Endothelial cell of umbilical vein (primary cell): ENCODE measurements around the gene GNA12. TPM values are rescaled to one million over a fixed set of nuclear protein-coding genes. Genes with fewer than 3 reads are reported as not detected.
A peak's percentile ranks its signal among the peaks of the same experiment; 100 is the strongest.

Experiments used
- BruUV-seq: library from RNA; stranded (reverse); fragments of 400-500 nt; replicated peaks from 2 replicates; lab custom pipeline; 2021; lab: Mats Ljungman, UMichigan
- CTCF ChIA-PET: fragments of 300-600, 350-600 bp; sonication (Branson Sonifier 250); formaldehyde crosslinking; loops from one replicate; lab custom pipeline; 2021; ENCODE audit warnings: antibody characterized with exemption, inconsistent platforms; lab: Charles Lee
- POLR2A ChIA-PET: fragments of 300-600, 350-600 bp; sonication (Branson Sonifier 250); formaldehyde crosslinking; loops from one replicate; lab custom pipeline; 2021; ENCODE audit warnings: antibody characterized with exemption, inconsistent platforms; lab: Charles Lee
- DNase-seq: peaks from one replicate; pipeline ENCODE4 v3.0.0-alpha.2; 2011; ENCODE audit warnings: low read depth, low spot score
- FAIRE-seq: peaks from 2 replicates; lab custom pipeline; 2011; peaks lifted over from hg19 to GRCh38; lab: Jason Lieb, UNC
- H2AFZ ChIP-seq: 2 replicates; pipeline ENCODE4 v1.6.0; 2012; ENCODE audit warnings: low read depth, low read length, control low read depth, inconsistent platforms
- H3K27ac ChIP-seq: 2 replicates; pipeline ENCODE4 v1.5.1; 2011; ENCODE audit warnings: low read depth, mild to moderate bottlenecking, control low read depth, low read length, moderate library complexity; ENCODE audit not compliant: insufficient read depth
- H3K27me3 ChIP-seq, 2 experiments: 2 replicates each; pipeline versions ENCODE4 v1.6.0 to v1.6.1; 2011; ENCODE audit warnings: low read length in 2 of 2, mixed read lengths in 1 of 2; ENCODE audit not compliant: control insufficient read depth in 2 of 2, insufficient read depth in 2 of 2
- H3K36me3 ChIP-seq, 2 experiments: 2 replicates in 1 of 2; 3 replicates in 1 of 2; pipeline ENCODE4 v1.5.1; 2011; ENCODE audit warnings: low read length in 2 of 2, mild to moderate bottlenecking in 1 of 2, moderate library complexity in 1 of 2; ENCODE audit not compliant: control insufficient read depth in 2 of 2, insufficient read depth in 2 of 2; ENCODE audit errors: extremely low read depth in 1 of 2
- H3K4me1 ChIP-seq: 3 replicates; pipeline ENCODE4 v1.5.1; 2011; ENCODE audit warnings: mild to moderate bottlenecking, low read length; ENCODE audit not compliant: control insufficient read depth, insufficient read depth; ENCODE audit errors: extremely low read depth
- H3K4me2 ChIP-seq: 2 replicates; pipeline ENCODE4 v1.6.1; 2011; ENCODE audit warnings: low read length, control low read depth, mixed read lengths; ENCODE audit not compliant: insufficient read depth
- H3K4me3 ChIP-seq, 3 experiments: fragments of 200-600 bp in 1 of 3; sonication (generic), shearing (Covaris generic) in 1 of 3; replicated peaks in 1 of 3; 2 replicates each; pipeline ENCODE4 v1.5.1; 2011 to 2016; ENCODE audit warnings: control low read depth in 3 of 3, low read length in 3 of 3, mild to moderate bottlenecking in 2 of 3, inconsistent platforms in 1 of 3, low read depth in 1 of 3, moderate library complexity in 1 of 3; ENCODE audit not compliant: insufficient read depth in 1 of 3
- H3K79me2 ChIP-seq: 2 replicates; pipeline ENCODE4 v1.6.0; 2012; ENCODE audit warnings: low read length, inconsistent platforms; ENCODE audit not compliant: control insufficient read depth, insufficient read depth
- H3K9ac ChIP-seq: replicated peaks from 2 replicates; pipeline ENCODE3; 2011; ENCODE audit warnings: low read length, control low read depth; ENCODE audit not compliant: insufficient read depth; ENCODE audit errors: extremely low read depth
- H3K9me1 ChIP-seq: replicated peaks from 3 replicates; pipeline ENCODE4 v1.6.0; 2011; ENCODE audit warnings: mild to moderate bottlenecking, low read length; ENCODE audit not compliant: control insufficient read depth, insufficient read depth; ENCODE audit errors: extremely low read depth
- H3K9me3 ChIP-seq: replicated peaks from 2 replicates; pipeline ENCODE4 v1.5.1; 2012; ENCODE audit warnings: low read length, inconsistent platforms; ENCODE audit not compliant: control insufficient read depth, insufficient read depth
- H4K20me1 ChIP-seq: replicated peaks from 2 replicates; pipeline ENCODE3; 2011; ENCODE audit warnings: mild to moderate bottlenecking, low read length; ENCODE audit not compliant: control insufficient read depth, insufficient read depth; ENCODE audit errors: extremely low read depth
- EZH2 ChIP-seq: IDR thresholded peaks from 2 replicates; pipeline ENCODE4 v1.6.1; 2012; ENCODE audit warnings: borderline replicate concordance, low read depth, mild to moderate bottlenecking, moderate library complexity, low read length, inconsistent platforms; ENCODE audit not compliant: severe bottlenecking
- FOS ChIP-seq: IDR thresholded peaks from 2 replicates; pipeline ENCODE4 v1.6.1; 2011; ENCODE audit warnings: mild to moderate bottlenecking, low read length, moderate library complexity, borderline replicate concordance; ENCODE audit not compliant: insufficient read depth
- POLR2A ChIP-seq: IDR thresholded peaks from 2 replicates; pipeline ENCODE4 v1.6.1; 2012; ENCODE audit warnings: low read depth, mild to moderate bottlenecking, control low read depth, low read length
- dilution Hi-C: fragments of 300-500 bp; cut with MboI; formaldehyde crosslinking; loops from one replicate; pipeline ENCODE4 v1.15.0; 2019; ENCODE audit warnings: low sequenced_read_pairs; ENCODE audit not compliant: extremely low pct_ligation_motif_present
- intact Hi-C: fragments of 100-400 bp; cut with micrococcal nuclease; formaldehyde crosslinking; loops from one replicate; pipeline ENCODE4 v1.10.0; 2022
- polyA plus RNA-seq, 4 experiments: library from polyadenylated mRNA; depleted of rRNA in 3 of 4; stranded (reverse) in 3 of 4; unstranded in 1 of 4; fragments of >200 nt; gene quantifications; 2 replicates each; pipeline versions ENCODE4 v1.2.1 to v1.2.3, GENCODE V29; 2011 to 2012; ENCODE audit warnings: missing spikeins in 1 of 4
- total RNA-seq: library from RNA; stranded (reverse); gene quantifications from 2 replicates; pipeline ENCODE4 v1.2.3, GENCODE V29; 2021
- TF ChIP-seq, protein P1 (sequence below): IDR thresholded peaks from 2 replicates; pipeline ENCODE4 v1.6.1; 2011; ENCODE audit not compliant: insufficient read depth, insufficient read length
- TF ChIP-seq, protein P2 (sequence below), 2 donors: IDR thresholded peaks; 1 replicate in 1 of 2; 2 replicates in 1 of 2; pipeline ENCODE4 v1.5.1; 2011; ENCODE audit warnings: low read length in 2 of 2, mild to moderate bottlenecking in 2 of 2, moderate library complexity in 2 of 2, control low read depth in 1 of 2, inconsistent platforms in 1 of 2, low read depth in 1 of 2; ENCODE audit not compliant: insufficient read depth in 1 of 2; ENCODE audit errors: extremely low read depth in 1 of 2

Gene GNA12
- total and polyA plus RNA-seq, 2 donors (not counting 3 experiments of a cell fraction or from before 2014, with no cell fraction given) = 63.0 to 75.1 TPM

DNA sequence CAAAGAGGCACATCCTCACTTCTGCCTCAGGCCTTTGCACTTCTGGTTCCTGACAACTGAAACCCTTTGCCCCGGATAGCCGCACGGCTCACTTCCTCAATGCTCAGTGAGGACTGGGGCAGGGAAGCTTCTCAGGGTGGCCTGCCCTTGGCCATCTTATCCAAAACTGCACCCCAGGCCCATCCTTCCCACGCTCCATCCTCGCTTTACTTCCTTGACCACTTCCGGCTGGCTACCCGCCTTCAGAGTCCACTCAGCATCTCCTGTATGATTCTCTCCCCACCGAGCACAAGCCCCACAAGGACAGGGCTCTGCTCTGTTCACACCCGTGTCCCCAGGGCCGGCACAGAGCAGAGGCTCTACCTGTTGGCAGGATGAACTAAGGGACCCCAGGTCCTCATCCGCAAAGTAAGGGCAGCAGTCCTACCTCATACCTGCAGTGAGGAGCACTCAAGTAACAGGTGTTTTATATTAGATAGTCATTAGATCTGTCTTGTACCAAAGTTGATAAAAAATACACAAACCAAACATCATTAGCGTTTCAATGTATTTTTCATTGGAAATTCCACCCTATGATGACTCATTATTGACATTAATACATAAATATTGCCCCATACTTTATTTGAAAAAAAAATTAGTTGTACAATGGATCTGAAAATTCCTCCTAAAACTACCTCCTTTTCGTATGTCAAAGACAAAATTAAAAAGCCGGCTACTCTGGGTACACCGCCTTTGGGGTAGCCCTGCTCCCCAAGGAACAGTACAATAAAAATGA lies 35.0 kb downstream of the GNA12 start:
- TF ChIP-seq FOS (peak; percentile 40), POLR2A (no peak), EZH2 (no peak)
- TF ChIP-seq, protein P1, sequence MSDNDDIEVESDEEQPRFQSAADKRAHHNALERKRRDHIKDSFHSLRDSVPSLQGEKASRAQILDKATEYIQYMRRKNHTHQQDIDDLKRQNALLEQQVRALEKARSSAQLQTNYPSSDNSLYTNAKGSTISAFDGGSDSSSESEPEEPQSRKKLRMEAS = no peak
- TF ChIP-seq, protein P2, sequence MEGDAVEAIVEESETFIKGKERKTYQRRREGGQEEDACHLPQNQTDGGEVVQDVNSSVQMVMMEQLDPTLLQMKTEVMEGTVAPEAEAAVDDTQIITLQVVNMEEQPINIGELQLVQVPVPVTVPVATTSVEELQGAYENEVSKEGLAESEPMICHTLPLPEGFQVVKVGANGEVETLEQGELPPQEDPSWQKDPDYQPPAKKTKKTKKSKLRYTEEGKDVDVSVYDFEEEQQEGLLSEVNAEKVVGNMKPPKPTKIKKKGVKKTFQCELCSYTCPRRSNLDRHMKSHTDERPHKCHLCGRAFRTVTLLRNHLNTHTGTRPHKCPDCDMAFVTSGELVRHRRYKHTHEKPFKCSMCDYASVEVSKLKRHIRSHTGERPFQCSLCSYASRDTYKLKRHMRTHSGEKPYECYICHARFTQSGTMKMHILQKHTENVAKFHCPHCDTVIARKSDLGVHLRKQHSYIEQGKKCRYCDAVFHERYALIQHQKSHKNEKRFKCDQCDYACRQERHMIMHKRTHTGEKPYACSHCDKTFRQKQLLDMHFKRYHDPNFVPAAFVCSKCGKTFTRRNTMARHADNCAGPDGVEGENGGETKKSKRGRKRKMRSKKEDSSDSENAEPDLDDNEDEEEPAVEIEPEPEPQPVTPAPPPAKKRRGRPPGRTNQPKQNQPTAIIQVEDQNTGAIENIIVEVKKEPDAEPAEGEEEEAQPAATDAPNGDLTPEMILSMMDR (IDR thresholded peaks at IDR 0.05; ENCODE audit: extremely low read depth in 1 of 2, insufficient read depth in 1 of 2, low read depth in 1 of 2, low read length in 2 of 2) = no peak
- no peaks in the 10 kb centered on the region for H3K9me3 ChIP-seq
- H3K9ac ChIP-seq = no peak overlapping the region
- peaks cover 37% of the 10 kb centered on the region for H3K79me2 ChIP-seq
- no peaks in the 10 kb centered on the region for H3K27me3 ChIP-seq
- no peaks in the 10 kb centered on the region for H3K9me1 ChIP-seq
- BruUV-seq = no TSS peak
- ChIA-PET CTCF (no interaction called here), POLR2A (no interaction called here)
- no peak overlapping the region for H3K4me3 ChIP-seq
- dilution Hi-C loops = no loop called here
- no peak overlapping the region for H3K27ac ChIP-seq
- no peak for DNase-seq
- intact Hi-C loops = no loop called here
- H4K20me1 ChIP-seq = peaks cover 2% of the 10 kb centered on the region
- H3K4me2 ChIP-seq = no peak overlapping the region
- H3K36me3 ChIP-seq = no peaks in the 10 kb centered on the region
- no peak overlapping the region for H2AFZ ChIP-seq
- no peak for FAIRE-seq
- no peaks in the 10 kb centered on the region for H3K4me1 ChIP-seq
